DMS153 treated with DMSO at 0.1 percent for 48 hours (cell line): ENCODE data around the gene SEMA3G.

Source experiments
- DNase-seq: peaks from one replicate; lab custom pipeline; 2025; ENCODE audit not compliant: unreplicated experiment; lab: John Stamatoyannopoulos, UW

The SEMA3G gene

DNA sequence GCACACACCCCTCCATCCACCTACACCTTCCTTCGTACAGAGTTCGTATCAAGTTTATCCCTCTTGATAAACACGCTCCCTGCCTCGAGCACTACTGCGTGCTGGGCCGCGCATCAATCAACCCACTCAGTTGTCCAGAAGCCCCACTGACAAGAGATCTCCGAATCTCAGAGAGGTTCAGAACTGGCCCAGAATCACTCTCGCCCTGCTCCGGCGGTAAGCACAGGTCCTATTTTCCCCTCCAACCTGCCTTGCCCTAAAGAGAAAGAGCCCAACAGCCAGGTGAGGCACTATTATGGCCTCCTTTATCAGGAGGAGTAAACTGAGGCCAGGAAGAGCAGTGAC is 10.0 kb upstream of the SEMA3G start:
- no peak for DNase-seq

DNA sequence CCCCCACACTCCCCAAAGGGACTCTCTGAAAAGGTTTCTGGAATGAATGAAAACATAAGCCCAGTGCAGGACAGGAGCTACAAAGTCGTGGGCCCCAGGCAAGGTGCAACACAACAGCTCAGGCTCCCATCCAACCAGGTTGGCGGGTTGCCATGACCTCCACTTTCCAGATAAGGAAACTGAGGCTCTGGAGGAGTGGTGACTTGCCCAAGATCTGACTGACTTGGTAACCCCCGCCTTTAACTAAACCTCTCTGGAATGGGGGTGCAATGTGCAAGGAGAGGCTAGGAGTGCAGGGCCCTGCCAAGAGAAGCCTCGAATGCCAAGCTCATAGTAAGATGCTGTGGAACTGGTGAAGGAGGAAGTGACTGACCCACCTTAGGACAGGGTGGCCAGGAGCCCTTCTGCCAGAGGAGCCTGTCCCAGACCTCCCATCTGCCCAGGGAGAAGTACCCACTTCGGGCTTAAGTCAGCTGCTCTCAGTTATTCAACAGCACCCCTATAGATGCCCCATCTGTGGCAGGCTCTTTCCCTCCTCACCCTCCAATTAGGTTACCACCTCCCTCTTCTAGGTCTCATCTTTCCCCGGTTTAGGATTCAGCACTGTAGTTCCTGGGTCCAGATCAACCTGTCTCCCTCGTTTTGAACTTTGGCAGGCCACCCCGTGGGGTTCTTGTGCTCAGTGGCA is 9.5 kb upstream of the SEMA3G start:
- DNase-seq: no peak

DNA sequence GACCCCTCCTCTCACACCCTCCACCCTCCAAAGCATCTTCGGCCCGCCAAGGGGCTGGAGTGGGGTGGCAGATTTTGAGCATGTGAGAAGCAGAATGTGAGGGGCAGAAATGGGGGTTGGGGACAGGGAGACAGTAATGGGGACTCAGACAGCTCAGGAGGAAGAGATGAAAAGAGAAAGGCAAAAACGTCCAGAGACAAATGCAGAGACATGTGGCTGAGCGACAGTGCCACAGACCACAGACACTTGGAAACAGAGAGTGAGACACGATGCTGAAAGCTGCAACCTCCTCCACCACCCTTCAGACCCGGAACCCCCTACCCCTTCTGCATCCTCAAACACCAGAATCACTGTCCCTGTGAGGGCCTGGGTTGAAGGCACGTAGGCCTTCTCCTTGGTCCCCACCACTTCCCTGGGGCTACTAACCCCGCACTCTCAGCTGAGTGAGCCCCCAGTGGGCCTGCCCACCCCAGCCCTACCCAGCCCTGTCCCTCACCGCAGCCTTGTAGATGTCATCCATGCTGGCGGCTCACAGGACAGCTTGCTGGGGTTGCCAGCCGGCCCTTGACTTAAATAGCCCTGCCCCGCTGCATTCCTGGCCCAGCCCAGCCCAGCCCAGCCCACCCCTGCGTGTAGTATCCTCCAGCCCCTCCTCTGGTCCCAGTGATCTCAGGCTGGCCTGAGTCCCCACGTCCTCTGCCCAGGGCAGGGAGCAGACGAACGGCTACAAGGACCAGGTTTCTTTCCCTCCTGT is 8.8 kb upstream of the SEMA3G start, which contains the start of gene TNNC1:
TSS of gene TNNC1 (minus strand) at position 546 of the 754 bp plus-strand sequence. CDS start at position 520, 26 bp downstream.
- no peak for DNase-seq

DNA sequence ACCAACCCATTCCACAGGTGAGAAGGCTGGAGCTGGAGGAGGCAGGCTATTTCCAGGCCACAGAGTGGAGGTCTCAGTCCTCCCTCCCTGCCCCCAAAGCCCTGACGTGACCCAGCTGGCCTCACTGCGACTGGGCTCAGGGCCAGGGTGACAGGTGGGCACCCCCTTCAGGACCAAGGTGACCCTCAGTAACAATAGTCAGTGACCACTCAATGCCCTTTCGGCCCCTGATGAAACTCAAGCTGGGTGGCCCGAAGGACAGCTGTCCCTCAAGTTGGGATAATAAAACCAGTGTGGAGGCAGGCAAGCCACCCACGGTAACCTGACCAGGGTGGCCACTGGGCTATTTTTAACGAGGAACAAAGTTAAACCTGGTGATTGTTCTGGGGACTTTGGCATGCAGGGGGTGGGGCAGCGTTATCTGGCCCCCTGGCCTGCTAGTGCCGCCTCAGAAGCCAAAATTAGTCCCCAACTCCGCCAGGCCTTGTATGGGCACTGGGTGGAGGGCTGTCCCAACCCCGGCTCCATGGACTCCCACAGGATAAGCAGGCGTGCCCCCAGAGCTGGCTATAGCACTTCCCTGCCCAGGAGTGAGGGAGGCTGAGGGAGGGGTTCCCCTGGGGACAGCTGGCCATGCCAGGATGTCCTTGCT is 7.8 kb upstream of the SEMA3G start:
- no peak for DNase-seq

DNA sequence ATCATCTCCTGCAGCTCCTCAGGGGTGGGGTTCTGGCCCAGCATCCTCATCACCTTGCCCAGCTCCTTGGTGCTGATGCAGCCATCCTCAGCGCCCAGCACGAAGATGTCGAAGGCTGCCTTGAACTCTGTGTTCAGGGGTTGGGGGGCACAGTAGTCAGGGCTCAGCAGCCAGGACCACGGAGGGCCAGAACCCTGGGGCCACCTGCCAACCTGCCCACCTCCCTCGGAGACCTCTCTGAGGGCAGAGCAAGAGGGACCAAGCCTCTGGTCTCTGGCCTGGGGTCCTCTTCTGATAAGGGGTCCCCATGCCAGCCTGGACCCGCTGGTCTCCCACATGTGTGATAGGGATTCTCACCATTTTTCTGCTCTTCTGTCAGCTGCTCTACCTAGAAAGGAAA is 7.2 kb upstream of the SEMA3G start:
- no peak for DNase-seq

GRCh38 chr3:52451237-52452083 is 6.6 kb upstream of the SEMA3G start:
- DNase-seq: no peak

DNA sequence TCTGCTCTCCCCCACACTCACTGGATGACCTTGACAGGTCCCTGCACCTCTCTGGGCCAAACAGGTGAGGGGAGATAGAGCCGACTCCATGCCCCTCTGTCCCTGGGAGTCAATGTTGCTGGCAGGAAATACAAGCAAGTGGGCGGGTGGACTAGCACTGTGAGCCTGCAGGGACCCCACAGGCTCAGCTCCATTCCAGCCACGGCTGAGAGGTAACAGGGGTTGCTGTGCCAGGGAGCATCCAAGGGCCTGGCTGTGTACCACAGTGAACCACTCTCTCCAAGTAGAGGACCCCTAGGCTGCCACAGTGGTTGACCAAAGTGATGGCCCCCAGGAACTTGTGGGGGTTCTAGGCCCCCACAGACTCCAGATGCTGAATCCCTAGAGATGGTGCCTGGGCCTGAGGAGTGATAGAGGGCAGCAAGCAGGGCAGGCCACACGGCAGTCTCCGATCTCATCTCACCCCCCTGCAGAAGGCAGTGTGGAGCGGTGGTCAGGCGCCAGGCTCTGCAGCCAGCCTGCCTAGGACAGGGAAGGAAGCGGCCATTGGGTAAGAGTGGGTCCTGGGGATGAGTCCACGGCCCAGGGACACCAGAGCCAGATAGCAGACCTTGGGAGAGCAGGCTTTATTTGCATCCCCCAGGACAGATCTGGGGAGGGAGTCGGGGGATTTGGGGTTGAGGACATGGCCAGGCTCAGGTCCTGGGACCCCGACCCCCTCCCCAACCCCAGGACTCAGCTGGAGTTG is 5.8 kb upstream of the SEMA3G start:
- no peak for DNase-seq

DNA sequence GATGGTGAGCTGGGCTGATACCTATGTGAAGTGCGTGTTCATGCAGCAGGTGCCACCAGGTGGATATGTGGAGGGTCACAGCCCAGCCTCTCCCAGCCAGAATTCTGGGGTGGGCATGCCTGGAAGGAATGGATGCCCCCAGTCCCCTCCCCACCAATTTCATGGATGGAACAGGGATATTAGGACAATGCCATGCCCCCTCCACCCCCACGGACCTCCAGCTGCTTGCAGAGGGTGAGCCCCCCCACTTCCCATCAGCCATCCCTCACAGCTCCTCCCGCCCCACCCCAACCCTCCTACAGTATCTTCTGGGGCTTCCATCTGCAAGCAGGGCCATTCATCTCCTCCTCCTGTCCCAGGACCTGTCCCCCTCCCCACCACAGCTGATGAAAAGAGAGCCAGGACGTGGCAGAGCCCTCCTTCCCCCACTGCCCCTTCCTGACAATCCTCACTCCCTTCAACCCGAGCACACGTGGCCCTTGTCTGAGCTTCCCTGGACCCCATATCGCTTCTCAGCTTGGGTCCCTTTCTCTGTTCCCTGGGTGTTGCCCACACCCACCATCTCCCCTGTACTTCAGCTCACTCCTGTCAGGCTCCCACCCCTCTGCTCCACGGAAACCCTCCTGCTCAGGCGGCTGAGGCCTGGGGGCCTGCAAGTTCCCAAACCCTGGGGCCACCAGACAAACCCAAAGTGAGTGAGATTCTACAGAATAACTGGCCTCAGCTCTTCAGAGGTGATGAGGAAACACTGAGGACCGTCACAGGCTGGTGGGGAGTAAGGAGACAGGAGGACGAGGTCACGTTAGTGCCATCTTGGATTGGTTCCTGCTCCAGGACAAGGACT is 2.8 kb upstream of the SEMA3G start:
- DNase-seq: no peak

- DNase-seq: no peak
Observed at GRCh38 chr3:52446631-52447511, 2.0 kb upstream of the SEMA3G start.

DNA sequence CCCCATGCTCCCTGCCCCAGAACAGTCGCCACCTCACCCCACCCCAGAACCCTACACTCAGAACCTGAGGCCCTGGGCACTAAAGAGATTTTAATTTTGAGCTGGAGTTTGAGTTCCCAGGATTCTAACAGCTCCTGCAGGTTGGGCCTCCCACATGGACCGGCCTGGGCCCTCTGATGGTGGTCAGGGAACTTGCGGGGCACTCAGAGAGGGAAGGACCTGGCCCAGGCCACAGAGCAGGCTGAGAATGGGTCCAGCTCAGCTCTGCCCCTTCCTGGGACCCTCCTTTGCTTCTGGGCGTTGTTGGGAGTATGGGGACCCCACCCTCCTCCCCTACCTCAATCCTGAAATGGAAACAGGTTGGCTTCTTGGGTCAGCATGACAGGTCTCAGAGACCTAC is 1.1 kb upstream of the SEMA3G start:
- DNase-seq: no peak

- no peak for DNase-seq
Observed at GRCh38 chr3:52443791-52444687, 864 bp downstream of the SEMA3G start.

DNA sequence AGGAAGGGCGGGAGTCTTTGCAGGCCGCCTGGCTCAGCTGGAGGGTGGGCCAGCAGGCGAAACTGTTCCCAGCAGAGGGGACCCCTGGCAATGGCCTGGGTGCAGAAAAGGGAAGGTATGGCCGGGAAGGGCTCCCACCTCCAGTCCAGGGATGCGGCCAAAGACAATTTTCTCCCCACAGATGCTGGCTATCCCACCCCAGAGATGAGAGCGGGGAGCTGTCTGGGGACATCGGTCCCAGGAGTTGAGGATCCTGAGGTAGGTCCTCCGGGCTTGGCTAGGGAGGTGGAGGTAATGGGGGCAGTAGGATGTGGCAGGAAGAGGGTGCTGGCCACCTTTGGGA is 1.7 kb downstream of the SEMA3G start:
- DNase-seq: no peak

DNA sequence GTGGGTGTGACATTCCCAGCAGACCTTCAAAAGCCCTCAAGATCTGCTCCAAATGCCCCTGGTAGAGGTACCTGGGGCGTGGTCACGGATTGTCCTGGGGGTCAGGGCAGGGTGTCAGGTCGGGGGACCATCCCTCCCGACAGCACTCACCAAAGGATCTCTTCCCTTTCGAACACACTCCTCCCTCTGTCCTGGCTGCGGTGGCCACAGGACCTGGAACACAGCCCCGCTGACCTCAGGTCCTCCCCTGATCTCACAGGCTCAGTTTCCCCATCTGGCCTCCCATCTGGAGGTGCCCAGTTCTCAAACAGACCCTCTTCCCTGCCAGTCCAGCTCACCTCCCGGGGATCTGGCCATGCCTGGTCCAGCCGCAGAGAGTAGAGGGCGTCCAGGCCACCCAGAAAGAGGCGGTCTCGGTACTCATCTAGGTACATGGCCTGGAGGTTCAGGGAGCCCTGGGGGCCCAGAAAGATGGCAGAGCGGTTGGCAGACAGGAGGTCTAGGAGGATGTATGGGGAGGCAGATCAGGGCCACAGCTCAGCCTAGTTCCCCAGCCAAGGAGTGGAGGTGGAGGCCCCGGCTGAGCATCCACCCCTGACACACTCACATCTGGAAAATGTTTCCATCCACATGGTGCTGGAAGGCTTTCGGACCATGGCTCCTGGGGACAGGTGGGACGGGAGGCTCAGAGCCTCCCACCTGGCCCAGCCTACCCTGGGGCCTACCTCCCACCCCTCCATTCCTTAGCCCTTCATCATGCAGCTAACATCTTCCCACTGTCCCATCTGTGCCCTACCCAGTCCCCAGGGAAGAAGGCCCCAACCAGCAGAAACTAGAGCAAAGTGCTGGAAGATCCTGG is 2.3 kb downstream of the SEMA3G start:
- DNase-seq: no peak

GRCh38 chr3:52441772-52442332 is 3.1 kb downstream of the SEMA3G start:
- DNase-seq: no peak

- no peak for DNase-seq
Observed at GRCh38 chr3:52441091-52441771, 3.7 kb downstream of the SEMA3G start.

DNA sequence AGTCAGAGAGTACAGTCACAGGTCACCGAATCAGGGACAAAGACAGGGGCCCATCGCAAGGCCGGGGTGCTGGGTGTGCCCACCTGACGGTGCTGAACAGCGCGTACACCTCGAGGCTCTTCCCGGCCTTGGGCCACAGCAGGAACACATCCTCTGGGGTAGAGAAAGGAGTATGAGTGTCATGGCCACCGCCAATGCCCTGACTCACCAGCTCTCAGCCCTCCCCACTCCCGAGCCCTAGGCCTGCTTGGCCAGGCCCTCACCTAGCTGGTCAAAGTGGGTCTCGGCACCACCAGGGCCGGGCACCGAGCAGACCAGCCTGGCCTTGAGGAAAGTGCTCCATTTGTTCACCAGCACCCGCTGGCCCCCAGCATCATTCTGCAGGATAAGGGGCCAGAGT is 4.2 kb downstream of the SEMA3G start:
- no peak for DNase-seq
